ENCODE measurements around the gene CNIH3.

CNIH3 gene

GRCh38 chr1:224583774-224584173 lies 32.3 kb upstream of the CNIH3 start:
- no peaks in the 10 kb centered on the region for H3K36me3 ChIP-seq (ENCODE audit: insufficient read depth, low read length)
- no peak overlapping the region for H3K4me3 ChIP-seq (ENCODE audit: low read depth, low read length, poor library complexity, severe bottlenecking)
- no peaks in the 10 kb centered on the region for H3K27me3 ChIP-seq (ENCODE audit: insufficient read depth, low read length)
- H3K9me3 ChIP-seq (ENCODE audit: low read length): 0 out of 2 replicates have a peak, but pooled peaks cover 4% of the 10 kb centered on the region
- H3K9ac ChIP-seq (ENCODE audit: low read length): no peak overlapping the region
- H3K4me1 ChIP-seq (ENCODE audit: insufficient read depth, low read length, severe bottlenecking): no peaks in the 10 kb centered on the region
- H3F3A ChIP-seq (ENCODE audit: insufficient read depth, low read length): no peaks in the 10 kb centered on the region
- TF ChIP-seq CTCF (IDR thresholded peaks at IDR 0.05; ENCODE audit: low read length): no peak
- TF ChIP-seq EZH2 (IDR thresholded peaks at IDR 0.05; ENCODE audit: borderline replicate concordance, low read length): no peak
- H3K79me2 ChIP-seq (ENCODE audit: insufficient read depth, low read length): no peaks in the 10 kb centered on the region
- no peaks in the 10 kb centered on the region for H3K9me2 ChIP-seq (ENCODE audit: low read depth, low read length)
- H3K27ac ChIP-seq (ENCODE audit: low read depth, low read length, poor library complexity, severe bottlenecking): no peak overlapping the region
- no peaks in the 10 kb centered on the region for H4K20me1 ChIP-seq (ENCODE audit: insufficient read depth, low read length)
- H2AFZ ChIP-seq (ENCODE audit: low read length): no peak overlapping the region
- H3K4me2 ChIP-seq (ENCODE audit: low read length): no peak overlapping the region

GRCh38 chr1:224585051-224585450 lies 31.1 kb upstream of the CNIH3 start:
- Histone ChIP-seq H2AFZ (ENCODE audit: low read length) (no peak overlapping the region), H3K9me3 (ENCODE audit: low read length) (0 out of 2 replicates have a peak, but pooled peaks cover 4% of the 10 kb centered on the region), H3K4me3 (ENCODE audit: low read depth, low read length, poor library complexity, severe bottlenecking) (no peak overlapping the region), H3K27me3 (ENCODE audit: insufficient read depth, low read length) (no peaks in the 10 kb centered on the region), H3K36me3 (ENCODE audit: insufficient read depth, low read length) (no peaks in the 10 kb centered on the region), H3K4me2 (ENCODE audit: low read length) (no peak overlapping the region), H3K4me1 (ENCODE audit: insufficient read depth, low read length, severe bottlenecking) (no peaks in the 10 kb centered on the region), H3K27ac (ENCODE audit: low read depth, low read length, poor library complexity, severe bottlenecking) (no peak overlapping the region), H3K9me2 (ENCODE audit: low read depth, low read length) (no peaks in the 10 kb centered on the region), H3K9ac (ENCODE audit: low read length) (no peak overlapping the region), H4K20me1 (ENCODE audit: insufficient read depth, low read length) (no peaks in the 10 kb centered on the region), H3F3A (ENCODE audit: insufficient read depth, low read length) (no peaks in the 10 kb centered on the region), H3K79me2 (ENCODE audit: insufficient read depth, low read length) (no peaks in the 10 kb centered on the region)
- TF ChIP-seq EZH2 (IDR thresholded peaks at IDR 0.05; ENCODE audit: borderline replicate concordance, low read length): no peak
- no peak for TF ChIP-seq CTCF (IDR thresholded peaks at IDR 0.05; ENCODE audit: low read length)

- no peaks in the 10 kb centered on the region for H3K27me3 ChIP-seq (ENCODE audit: insufficient read depth, low read length)
- H3K27ac ChIP-seq (ENCODE audit: low read depth, low read length, poor library complexity, severe bottlenecking): no peak overlapping the region
- H3K4me3 ChIP-seq (ENCODE audit: low read depth, low read length, poor library complexity, severe bottlenecking): no peak overlapping the region
- TF ChIP-seq CTCF (IDR thresholded peaks at IDR 0.05; ENCODE audit: low read length) (no peak), EZH2 (IDR thresholded peaks at IDR 0.05; ENCODE audit: borderline replicate concordance, low read length) (no peak)
- no peak overlapping the region for H2AFZ ChIP-seq (ENCODE audit: low read length)
- no peaks in the 10 kb centered on the region for H3K9me2 ChIP-seq (ENCODE audit: low read depth, low read length)
- no peaks in the 10 kb centered on the region for H3K4me1 ChIP-seq (ENCODE audit: insufficient read depth, low read length, severe bottlenecking)
- no peak overlapping the region for H3K9ac ChIP-seq (ENCODE audit: low read length)
- H3K36me3 ChIP-seq (ENCODE audit: insufficient read depth, low read length): no peaks in the 10 kb centered on the region
- H3F3A ChIP-seq (ENCODE audit: insufficient read depth, low read length): no peaks in the 10 kb centered on the region
- no peaks in the 10 kb centered on the region for H4K20me1 ChIP-seq (ENCODE audit: insufficient read depth, low read length)
- 0 out of 2 replicates have a peak, but pooled peaks cover 4% of the 10 kb centered on the region for H3K9me3 ChIP-seq (ENCODE audit: low read length)
- H3K79me2 ChIP-seq (ENCODE audit: insufficient read depth, low read length): no peaks in the 10 kb centered on the region
- no peak overlapping the region for H3K4me2 ChIP-seq (ENCODE audit: low read length)
These were observed 29.1 kb upstream of the CNIH3 start for GRCh38 chr1:224587051-224587450.

All from OCI-LY1 (cell line).